Measurements from ENCODE around the gene PDZK1IP1. TPM values are rescaled to one million over a fixed set of nuclear protein-coding genes. Genes with fewer than 3 reads are reported as not detected.
A peak's percentile ranks its signal among the peaks of the same experiment; 100 is the strongest.

Gene PDZK1IP1
- total and polyA plus RNA-seq, 2 of the 13 experiments (the other 11 are each of a cell fraction or from before 2014, with no cell fraction given): 0.24 to 1.6 TPM

GRCh38 chr1:47179017-47179987 is 10.5 kb downstream of the PDZK1IP1 start (continued):
- TF ChIP-seq ATF6 (CRISPR knock-in tag; conservative IDR thresholded peaks at IDR 0.05) (no peak), FOXP4 (CRISPR knock-in tag; IDR thresholded peaks at IDR 0.05) (no peak), CCDC6 (CRISPR knock-in tag; IDR thresholded peaks at IDR 0.05) (no peak), NONO (IDR thresholded peaks at IDR 0.05) (no peak), NONO (CRISPR knock-in tag; conservative IDR thresholded peaks at IDR 0.05) (peak; percentile 54; the same call in 1 of the 2 replicates), ZNF749 (CRISPR knock-in tag; IDR thresholded peaks at IDR 0.05; ENCODE audit: borderline replicate concordance) (no peak), ZFY (CRISPR knock-in tag; IDR thresholded peaks at IDR 0.05) (no peak), TFAP4 (IDR thresholded peaks at IDR 0.05; ENCODE audit: borderline replicate concordance, low read depth) (no peak), ZFYVE20 (CRISPR knock-in tag; IDR thresholded peaks at IDR 0.05; ENCODE audit: borderline replicate concordance, low read depth) (no peak), ZNF556 (CRISPR knock-in tag; IDR thresholded peaks at IDR 0.05; ENCODE audit: borderline replicate concordance) (no peak), ATAD3A (CRISPR knock-in tag; IDR thresholded peaks at IDR 0.05) (no peak), ADNP (CRISPR knock-in tag; IDR thresholded peaks at IDR 0.05) (no peak), NRL (CRISPR knock-in tag; IDR thresholded peaks at IDR 0.05; ENCODE audit: borderline replicate concordance) (no peak), PAWR (CRISPR knock-in tag; IDR thresholded peaks at IDR 0.05; ENCODE audit: borderline replicate concordance) (no peak), CC2D1A (CRISPR knock-in tag; IDR thresholded peaks at IDR 0.05) (no peak), AGO2 (optimal IDR thresholded peaks at IDR 0.05; ENCODE audit: low read depth, low read length) (no peak), NFE2 (CRISPR knock-in tag; IDR thresholded peaks at IDR 0.05) (no peak), ZFP91 (CRISPR knock-in tag; IDR thresholded peaks at IDR 0.05; ENCODE audit: borderline replicate concordance) (peak; percentile 63; the same call in 1 of the 2 replicates), ZNF275 (CRISPR knock-in tag; IDR thresholded peaks at IDR 0.05; ENCODE audit: borderline replicate concordance) (no peak), NKX3-1 (CRISPR knock-in tag; IDR thresholded peaks at IDR 0.05) (no peak), NR3C1 (CRISPR knock-in tag; IDR thresholded peaks at IDR 0.05) (no peak)

All from HepG2 (cell line).